ENCODE data around the gene SERPINE1.
A peak's percentile ranks its signal among the peaks of the same experiment; 100 is the strongest.

Gene SERPINE1

GRCh38 chr7:101179117-101179516, 52.2 kb downstream of the SERPINE1 start:
- Histone ChIP-seq H4K91ac (ENCODE audit: low read depth, low read length, poor library complexity) (no peak overlapping the region), H2AFZ (ENCODE audit: low read length) (peak overlapping the region; percentile 97), H2BK5ac (ENCODE audit: low read length) (no peak overlapping the region), H3K27me3 (ENCODE audit: control insufficient read depth in 3 of 3, insufficient read depth in 3 of 3, low read depth in 1 of 3, low read length in 3 of 3) (peaks cover 15 to 51% (median 49%) of the 10 kb centered on the region in 3 experiments), H3K9ac (ENCODE audit: low read depth, low read length, poor library complexity) (no peak overlapping the region), H4K8ac (ENCODE audit: low read depth, low read length) (no peak overlapping the region), H3K27ac (replicated peaks; ENCODE audit: low read length) (no peak overlapping the region), H3K14ac (ENCODE audit: low read length) (no peak overlapping the region), H2BK12ac (ENCODE audit: low read length) (no peak overlapping the region), H2BK15ac (ENCODE audit: low read length) (no peak overlapping the region), H3K4me1 (ENCODE audit: control insufficient read depth in 2 of 2, insufficient read depth in 1 of 2, low read depth in 1 of 2, low read length in 2 of 2) (peaks cover 0 to 9% of the 10 kb centered on the region in 2 donors), H3K4me2 (ENCODE audit: insufficient read depth, low read length, poor library complexity, severe bottlenecking) (peak overlapping the region; percentile 94), H3K36me3 (replicated peaks in 1 of 2; ENCODE audit: control insufficient read depth in 2 of 2, insufficient read depth in 2 of 2, low read length in 2 of 2) (no peaks in the 10 kb centered on the region), H3K4me3 (ENCODE audit: low read length in 2 of 2) (peak overlapping the region; percentile 53 to 71), H3K79me1 (ENCODE audit: low read depth, low read length) (no peaks in the 10 kb centered on the region), H3K18ac (ENCODE audit: low read length) (no peak overlapping the region), H2AK5ac (ENCODE audit: low read depth, low read length) (no peak overlapping the region), H2BK120ac (ENCODE audit: low read depth, low read length) (no peak overlapping the region), H3K9me3 (replicated peaks in 1 of 2; ENCODE audit: control insufficient read depth in 2 of 2, insufficient read depth in 1 of 2, low read depth in 1 of 2, low read length in 2 of 2) (peaks cover under 1 to 6% of the 10 kb centered on the region in 2 donors), H3K23ac (ENCODE audit: low read depth, low read length, poor library complexity) (no peak overlapping the region), H3K4ac (ENCODE audit: low read length) (no peak overlapping the region)
- no CpG with 5 or more reads among the region's 20 CpGs for WGBS, 2 donors (ENCODE audit: extremely low coverage in 2 of 2, insufficient read length in 2 of 2, insufficient replicate concordance in 1 of 2)
- DNase-seq (ENCODE audit: low spot score) = no peak

- peaks cover 0 to 6% of the 10 kb centered on the region in 2 donors for H3K9me3 ChIP-seq (replicated peaks in 1 of 2; ENCODE audit: control insufficient read depth in 2 of 2, insufficient read depth in 1 of 2, low read depth in 1 of 2, low read length in 2 of 2)
- no peaks in the 10 kb centered on the region for H3K79me1 ChIP-seq (ENCODE audit: low read depth, low read length)
- H3K4me1 ChIP-seq (ENCODE audit: control insufficient read depth in 2 of 2, insufficient read depth in 1 of 2, low read depth in 1 of 2, low read length in 2 of 2) = peaks cover 0 to 4% of the 10 kb centered on the region in 2 donors
- peak overlapping the region; percentile 93 for H3K18ac ChIP-seq (ENCODE audit: low read length)
- peak overlapping the region; percentile 96 for H2BK15ac ChIP-seq (ENCODE audit: low read length)
- H3K4me3 ChIP-seq (ENCODE audit: low read length in 2 of 2) = peak overlapping the region; percentile 53 to 78
- no peak overlapping the region for H3K27ac ChIP-seq (replicated peaks; ENCODE audit: low read length)
- no peak overlapping the region for H2BK12ac ChIP-seq (ENCODE audit: low read length)
- H4K91ac ChIP-seq (ENCODE audit: low read depth, low read length, poor library complexity) = no peak overlapping the region
- H3K9ac ChIP-seq (ENCODE audit: low read depth, low read length, poor library complexity) = peak overlapping the region; percentile 78
- peak overlapping the region; percentile 81 for H2BK120ac ChIP-seq (ENCODE audit: low read depth, low read length)
- H3K4ac ChIP-seq (ENCODE audit: low read length) = peak overlapping the region; percentile 37
- peak overlapping the region; percentile 4 for H2BK5ac ChIP-seq (ENCODE audit: low read length)
- no peak for DNase-seq (ENCODE audit: low spot score)
- no peaks in the 10 kb centered on the region for H3K36me3 ChIP-seq (replicated peaks in 1 of 2; ENCODE audit: control insufficient read depth in 2 of 2, insufficient read depth in 2 of 2, low read length in 2 of 2)
- H4K8ac ChIP-seq (ENCODE audit: low read depth, low read length) = no peak overlapping the region
- peak overlapping the region; percentile 47 for H3K14ac ChIP-seq (ENCODE audit: low read length)
- H3K4me2 ChIP-seq (ENCODE audit: insufficient read depth, low read length, poor library complexity, severe bottlenecking) = peak overlapping the region; percentile 94
- H2AK5ac ChIP-seq (ENCODE audit: low read depth, low read length) = peak overlapping the region; percentile 81
- H3K23ac ChIP-seq (ENCODE audit: low read depth, low read length, poor library complexity) = peak overlapping the region; percentile 96
- WGBS, 2 donors (ENCODE audit: extremely low coverage in 2 of 2, insufficient read length in 2 of 2, insufficient replicate concordance in 1 of 2) = no CpG with 5 or more reads among the region's 27 CpGs
- peaks cover 9 to 45% (median 43%) of the 10 kb centered on the region in 3 experiments for H3K27me3 ChIP-seq (ENCODE audit: control insufficient read depth in 3 of 3, insufficient read depth in 3 of 3, low read depth in 1 of 3, low read length in 3 of 3)
- H2AFZ ChIP-seq (ENCODE audit: low read length) = peak overlapping the region; percentile 97
These were observed 52.8 kb downstream of the SERPINE1 start for GRCh38 chr7:101179713-101180112.

- H3K4ac ChIP-seq (ENCODE audit: low read length) = peak within 1 kb of the TSS; percentile 37
- no CpG with 5 or more reads among the region's 56 CpGs for WGBS, 2 donors (ENCODE audit: extremely low coverage in 2 of 2, insufficient read length in 2 of 2, insufficient replicate concordance in 1 of 2)
These were observed 53.3 kb downstream of the SERPINE1 start, which contains the start of gene NAT16 for GRCh38 chr7:101180130-101180755. TSS of gene NAT16 (minus strand) at chr7:101180293. CDS start at chr7:101174807, 5,486 bp downstream.

GRCh38 chr7:101185258-101185839, 58.4 kb downstream of the SERPINE1 start:
- Histone ChIP-seq H3K14ac (ENCODE audit: low read length) (no peak overlapping the region), H2AK5ac (ENCODE audit: low read depth, low read length) (no peak overlapping the region), H2BK5ac (ENCODE audit: low read length) (no peak overlapping the region), H2BK120ac (ENCODE audit: low read depth, low read length) (no peak overlapping the region), H3K9ac (ENCODE audit: low read depth, low read length, poor library complexity) (no peak overlapping the region), H3K27ac (replicated peaks; ENCODE audit: low read length) (no peak overlapping the region), H3K4me1 (ENCODE audit: control insufficient read depth in 2 of 2, insufficient read depth in 1 of 2, low read depth in 1 of 2, low read length in 2 of 2) (peaks cover 0 to under 1% of the 10 kb centered on the region in 2 donors), H2BK15ac (ENCODE audit: low read length) (no peak overlapping the region), H2BK12ac (ENCODE audit: low read length) (no peak overlapping the region), H3K4me3 (ENCODE audit: low read length in 2 of 2) (no peak overlapping the region), H4K91ac (ENCODE audit: low read depth, low read length, poor library complexity) (no peak overlapping the region), H3K36me3 (replicated peaks in 1 of 2; ENCODE audit: control insufficient read depth in 2 of 2, insufficient read depth in 2 of 2, low read length in 2 of 2) (no peaks in the 10 kb centered on the region), H3K27me3 (ENCODE audit: control insufficient read depth in 3 of 3, insufficient read depth in 3 of 3, low read depth in 1 of 3, low read length in 3 of 3) (peaks cover 2 to 7% (median 6%) of the 10 kb centered on the region in 3 experiments), H3K4me2 (ENCODE audit: insufficient read depth, low read length, poor library complexity, severe bottlenecking) (no peak overlapping the region), H3K4ac (ENCODE audit: low read length) (no peak overlapping the region), H3K23ac (ENCODE audit: low read depth, low read length, poor library complexity) (no peak overlapping the region), H2AFZ (ENCODE audit: low read length) (no peak overlapping the region), H3K18ac (ENCODE audit: low read length) (no peak overlapping the region), H3K9me3 (replicated peaks in 1 of 2; ENCODE audit: control insufficient read depth in 2 of 2, insufficient read depth in 1 of 2, low read depth in 1 of 2, low read length in 2 of 2) (peaks cover 0 to 1% of the 10 kb centered on the region in 2 donors), H3K79me1 (ENCODE audit: low read depth, low read length) (no peaks in the 10 kb centered on the region), H4K8ac (ENCODE audit: low read depth, low read length) (no peak overlapping the region)
- WGBS, 2 donors (ENCODE audit: extremely low coverage in 2 of 2, insufficient read length in 2 of 2, insufficient replicate concordance in 1 of 2) = no CpG with 5 or more reads among the region's 5 CpGs
- DNase-seq (ENCODE audit: low spot score) = no peak

More at GRCh38 chr7:101180130-101180755, 53.3 kb downstream of the SERPINE1 start, which contains the start of gene NAT16:
- peak within 1 kb of the TSS; percentile 97 for H2AFZ ChIP-seq (ENCODE audit: low read length)
- peak within 1 kb of the TSS; percentile 47 for H3K14ac ChIP-seq (ENCODE audit: low read length)
- no peak within 1 kb of the TSS for H3K27ac ChIP-seq (replicated peaks; ENCODE audit: low read length)
- DNase-seq (ENCODE audit: low spot score) = no peak
- H2BK12ac ChIP-seq (ENCODE audit: low read length) = peak within 1 kb of the TSS; percentile 81
- H2AK5ac ChIP-seq (ENCODE audit: low read depth, low read length) = peak within 1 kb of the TSS; percentile 81
- H4K91ac ChIP-seq (ENCODE audit: low read depth, low read length, poor library complexity) = no peak within 1 kb of the TSS
- H3K4me1 ChIP-seq (ENCODE audit: control insufficient read depth in 2 of 2, insufficient read depth in 1 of 2, low read depth in 1 of 2, low read length in 2 of 2) = peaks cover 0 to 4% of the 10 kb centered on the region in 2 donors
- H2BK15ac ChIP-seq (ENCODE audit: low read length) = peak within 1 kb of the TSS; percentile 96
- no peaks in the 10 kb centered on the region for H3K79me1 ChIP-seq (ENCODE audit: low read depth, low read length)
- peak within 1 kb of the TSS; percentile 81 for H2BK120ac ChIP-seq (ENCODE audit: low read depth, low read length)
- peak within 1 kb of the TSS; percentile 4 for H2BK5ac ChIP-seq (ENCODE audit: low read length)
- peak within 1 kb of the TSS; percentile 53 to 78 for H3K4me3 ChIP-seq (ENCODE audit: low read length in 2 of 2)
- peak within 1 kb of the TSS; percentile 78 for H3K9ac ChIP-seq (ENCODE audit: low read depth, low read length, poor library complexity)
- H3K9me3 ChIP-seq (replicated peaks in 1 of 2; ENCODE audit: control insufficient read depth in 2 of 2, insufficient read depth in 1 of 2, low read depth in 1 of 2, low read length in 2 of 2) = peaks cover 0 to 6% of the 10 kb centered on the region in 2 donors
- peak within 1 kb of the TSS; percentile 96 for H3K23ac ChIP-seq (ENCODE audit: low read depth, low read length, poor library complexity)
- peaks cover 9 to 40% (median 39%) of the 10 kb centered on the region in 3 experiments for H3K27me3 ChIP-seq (ENCODE audit: control insufficient read depth in 3 of 3, insufficient read depth in 3 of 3, low read depth in 1 of 3, low read length in 3 of 3)
- no peaks in the 10 kb centered on the region for H3K36me3 ChIP-seq (replicated peaks in 1 of 2; ENCODE audit: control insufficient read depth in 2 of 2, insufficient read depth in 2 of 2, low read length in 2 of 2)
- peak within 1 kb of the TSS; percentile 94 for H3K4me2 ChIP-seq (ENCODE audit: insufficient read depth, low read length, poor library complexity, severe bottlenecking)
- H4K8ac ChIP-seq (ENCODE audit: low read depth, low read length) = no peak within 1 kb of the TSS
- peak within 1 kb of the TSS; percentile 93 for H3K18ac ChIP-seq (ENCODE audit: low read length)

Measured in neuronal stem cell (in vitro differentiated cells).